ENCODE measurements around the gene TGFBRAP1.

The TGFBRAP1 gene

DNA sequence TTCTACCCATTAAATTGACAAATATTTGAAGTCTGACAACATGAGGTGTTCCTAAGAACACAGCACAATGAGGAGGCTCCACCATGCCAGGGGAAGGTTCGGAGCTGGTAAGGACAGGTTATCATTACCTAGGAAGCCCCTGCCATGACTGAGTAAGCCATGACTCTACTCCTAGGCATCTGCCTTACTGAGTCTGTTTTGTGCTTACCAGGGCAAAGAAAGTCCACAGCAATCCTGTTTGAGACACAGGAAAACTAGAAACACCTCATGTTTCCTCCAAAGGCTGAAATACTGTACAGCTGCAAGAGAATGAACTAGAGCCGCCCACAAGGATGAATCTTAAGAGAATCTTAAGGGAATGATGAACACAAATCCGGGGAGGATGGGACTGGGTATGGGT, 11.6 kb downstream of the TGFBRAP1 start:
- in situ Hi-C loops (cut with MboI; ENCODE audit: low sequenced_read_pairs) = no loop called here

DNA sequence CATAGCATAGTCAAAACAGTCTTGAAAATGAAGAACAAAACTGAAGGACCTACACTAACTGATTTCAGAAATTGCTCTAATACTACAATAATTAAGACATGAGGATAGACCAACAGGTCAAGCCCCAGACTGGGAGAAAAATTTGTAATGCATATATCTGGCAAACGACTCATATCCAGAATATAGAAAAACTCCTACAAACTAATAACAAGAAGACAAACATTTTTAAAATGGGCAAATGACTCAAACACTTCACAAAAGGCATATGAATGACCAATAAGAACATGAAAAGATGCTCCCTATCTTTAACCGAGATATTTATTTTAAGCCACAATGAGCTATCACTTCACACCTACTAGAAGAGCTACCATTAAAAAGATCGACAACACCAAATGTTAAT, 14.2 kb downstream of the TGFBRAP1 start:
- in situ Hi-C loops (cut with MboI; ENCODE audit: low sequenced_read_pairs) = no loop called here

DNA sequence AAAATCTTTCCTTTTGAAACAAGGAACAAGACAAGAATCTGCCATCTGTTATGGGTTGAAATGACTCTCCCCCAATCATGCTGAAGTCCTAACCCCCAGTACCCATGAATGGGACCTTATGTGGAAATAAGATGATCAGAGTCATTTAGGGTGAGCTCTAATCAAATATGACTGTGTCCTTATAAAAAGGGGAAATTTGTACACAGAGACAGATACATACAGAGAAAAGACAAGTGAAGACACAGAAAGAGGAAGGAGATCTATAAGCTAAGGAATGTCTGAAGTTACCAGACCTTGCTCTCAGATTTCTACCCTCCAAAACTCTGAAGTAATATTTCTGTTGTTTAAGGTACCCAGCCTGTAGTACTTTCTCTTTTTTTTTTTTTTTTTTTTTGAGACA, 15.7 kb downstream of the TGFBRAP1 start:
- in situ Hi-C loops (cut with MboI; ENCODE audit: low sequenced_read_pairs) = no loop called here

DNA sequence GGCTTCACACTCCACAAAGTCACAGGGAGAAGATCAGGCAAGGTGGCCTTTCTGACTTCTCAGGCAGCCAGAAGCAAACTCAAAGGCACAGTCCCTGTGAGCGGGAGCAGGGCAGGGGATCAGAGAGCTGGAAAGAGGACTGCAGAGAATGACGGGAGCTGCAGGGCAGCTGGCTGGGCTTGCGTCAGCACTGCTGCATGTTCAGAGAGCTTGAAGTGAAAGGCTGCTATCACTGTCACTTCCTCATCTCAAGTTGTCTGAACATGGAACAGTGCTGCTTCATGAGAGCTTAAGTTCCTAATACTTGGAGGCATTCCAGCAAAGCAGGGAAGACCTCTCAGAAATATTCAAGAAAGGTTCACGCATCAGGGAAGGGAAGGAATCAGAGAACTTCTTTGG, 20.4 kb downstream of the TGFBRAP1 start:
- in situ Hi-C loops (cut with MboI; ENCODE audit: low sequenced_read_pairs) = no loop called here

DNA sequence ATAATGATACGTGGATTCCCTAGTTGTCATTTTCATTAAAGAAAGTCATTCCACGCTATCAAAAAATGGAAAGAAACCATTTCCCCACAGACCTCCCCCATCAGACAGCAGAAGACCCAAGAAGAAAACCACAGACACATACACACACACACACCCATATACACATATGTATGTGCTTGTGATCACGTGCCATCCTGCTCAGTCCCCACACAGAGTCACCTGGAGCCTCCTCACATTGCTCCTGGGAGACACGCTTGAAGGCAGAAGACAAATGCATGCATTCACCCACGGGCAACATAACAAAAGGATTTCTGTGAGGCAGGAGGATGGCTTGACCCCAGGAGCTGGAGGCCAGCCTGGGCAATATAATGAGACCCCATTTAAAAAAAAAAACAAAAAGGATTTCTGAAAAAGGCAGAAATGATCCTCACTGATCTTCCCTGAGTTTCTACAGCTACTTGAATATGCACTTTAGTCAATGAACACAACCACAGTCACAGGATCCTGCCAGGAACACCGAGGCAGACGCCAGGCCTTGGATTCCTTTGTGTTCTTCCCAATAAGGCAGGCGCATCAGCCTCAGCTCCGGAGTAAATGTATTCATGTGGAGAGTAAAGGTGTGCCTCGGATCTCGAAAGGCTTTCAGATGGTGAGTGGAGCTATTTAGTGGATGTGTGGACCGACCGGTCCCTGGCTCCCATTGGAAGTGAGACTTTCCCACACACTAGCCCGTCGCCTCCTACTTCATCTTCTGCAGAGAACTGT, 21.0 kb downstream of the TGFBRAP1 start:
- in situ Hi-C loops (cut with MboI; ENCODE audit: low sequenced_read_pairs) = no loop called here

DNA sequence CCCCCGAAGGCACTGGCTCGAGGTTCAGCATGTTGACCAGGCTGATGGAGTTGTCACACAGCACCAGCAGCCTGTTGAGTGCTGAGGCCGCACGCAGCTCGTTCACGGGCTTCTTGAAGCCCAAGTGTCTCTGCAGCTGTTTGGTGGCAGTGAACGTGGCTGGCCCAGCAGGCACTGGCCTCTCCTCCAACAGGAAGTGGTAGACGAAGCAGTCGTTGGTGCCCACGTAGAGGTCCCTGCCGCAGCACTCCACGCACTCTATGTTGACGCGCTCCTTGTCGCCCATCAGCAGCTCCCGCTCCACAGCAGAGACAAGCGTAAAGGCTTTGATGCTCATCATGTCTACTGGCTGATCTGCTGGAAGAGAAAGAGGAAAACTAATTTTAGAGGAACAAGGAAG, 21.6 kb downstream of the TGFBRAP1 start:
- in situ Hi-C loops (cut with MboI; ENCODE audit: low sequenced_read_pairs) = no loop called here

DNA sequence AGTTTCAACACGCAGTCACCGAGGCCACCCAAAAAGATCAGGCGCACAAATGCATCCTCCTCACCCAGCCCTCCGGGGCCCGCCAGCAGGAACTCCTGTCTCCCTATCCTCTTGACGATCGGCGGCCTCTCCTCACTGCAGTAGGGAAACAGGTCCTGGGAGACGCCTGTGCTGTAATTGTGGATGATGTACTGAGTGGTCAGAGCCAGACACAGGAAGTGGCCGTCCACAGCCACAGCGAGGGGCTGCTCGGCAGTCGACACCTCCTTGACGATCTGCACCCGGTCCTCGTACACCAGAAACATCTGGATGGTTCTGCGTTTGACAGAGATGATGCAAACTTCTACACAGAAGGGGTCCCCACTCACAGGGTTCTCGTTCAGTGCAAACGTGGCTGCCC, 22.0 kb downstream of the TGFBRAP1 start:
- in situ Hi-C loops (cut with MboI; ENCODE audit: low sequenced_read_pairs) = no loop called here

DNA sequence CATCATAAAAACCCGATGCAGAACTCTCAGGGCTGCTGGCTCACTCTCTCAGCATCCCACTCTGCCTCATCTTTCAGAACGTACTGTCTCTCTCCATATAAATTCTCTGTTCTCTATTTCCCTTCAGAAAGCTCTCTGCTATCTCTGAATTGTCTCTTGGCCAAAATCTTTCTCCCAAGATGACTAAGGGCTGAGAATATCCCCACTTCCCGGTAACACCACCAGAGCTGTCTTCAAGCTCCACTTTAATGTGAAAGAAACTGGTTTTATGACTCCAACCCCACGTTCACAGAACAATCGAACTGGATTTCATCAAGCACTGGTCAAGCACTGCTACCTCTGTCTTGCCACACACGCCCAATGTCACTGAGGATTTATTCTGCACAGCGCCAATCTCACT, 22.4 kb downstream of the TGFBRAP1 start:
- in situ Hi-C loops (cut with MboI; ENCODE audit: low sequenced_read_pairs) = no loop called here

DNA sequence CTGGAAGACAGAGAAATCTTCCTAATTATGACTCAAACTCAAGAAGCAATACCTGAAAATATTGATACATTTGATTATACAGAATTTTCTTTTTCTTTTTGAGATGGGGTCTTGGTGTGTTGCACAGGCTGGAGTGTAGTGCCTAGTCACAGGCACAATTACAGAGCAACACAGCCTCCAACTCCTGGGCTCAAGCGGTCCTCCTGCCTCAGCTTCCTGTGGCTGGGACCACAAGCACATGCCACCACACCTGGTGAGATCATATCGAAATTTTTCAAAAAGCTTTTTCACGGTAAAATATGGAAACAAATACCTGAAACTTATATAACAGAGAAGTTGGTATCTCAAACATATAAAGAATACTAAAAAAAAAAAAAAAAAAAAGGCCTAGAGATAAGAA, 27.9 kb downstream of the TGFBRAP1 start:
- in situ Hi-C loops (cut with MboI; ENCODE audit: low sequenced_read_pairs) = no loop called here

DNA sequence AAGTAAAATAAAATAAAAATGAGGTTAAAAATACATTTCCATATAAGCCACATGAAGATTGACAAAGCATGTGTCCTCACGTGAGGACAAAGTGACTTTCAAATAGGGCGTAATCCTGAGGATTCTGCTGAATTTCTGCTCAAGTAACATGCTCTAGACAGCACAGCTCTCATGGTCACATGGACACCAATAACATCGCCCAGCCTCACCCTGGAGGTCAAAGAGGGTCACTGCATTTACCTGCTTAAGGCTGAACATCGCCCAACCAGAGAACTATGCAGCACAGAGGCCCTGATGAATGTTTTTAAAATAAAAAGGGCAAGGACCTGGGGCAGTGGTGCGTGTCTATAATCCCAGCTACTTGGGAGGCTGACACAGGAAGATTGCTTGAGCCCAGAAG, 30.2 kb downstream of the TGFBRAP1 start:
- in situ Hi-C loops (cut with MboI; ENCODE audit: low sequenced_read_pairs) = no loop called here

DNA sequence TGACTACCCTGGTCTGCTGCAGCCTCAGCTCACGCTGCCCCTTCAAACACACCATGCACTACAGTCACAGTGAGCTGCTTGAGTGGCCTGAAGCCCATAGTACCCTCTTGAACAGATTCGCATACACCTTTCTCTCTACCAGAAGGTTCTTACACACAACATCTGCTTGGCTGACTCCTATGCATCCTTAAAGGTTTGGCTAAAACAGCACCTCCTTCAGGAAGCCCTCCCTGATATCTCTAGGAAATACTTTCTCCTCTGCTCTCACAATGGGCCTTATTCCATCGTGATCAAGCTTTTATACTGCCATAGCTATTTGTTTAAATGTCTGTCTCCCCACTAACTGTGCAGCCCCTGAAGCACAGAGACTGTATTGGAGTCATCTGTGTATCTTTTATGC, 31.5 kb downstream of the TGFBRAP1 start:
- in situ Hi-C loops (cut with MboI; ENCODE audit: low sequenced_read_pairs) = no loop called here

DNA sequence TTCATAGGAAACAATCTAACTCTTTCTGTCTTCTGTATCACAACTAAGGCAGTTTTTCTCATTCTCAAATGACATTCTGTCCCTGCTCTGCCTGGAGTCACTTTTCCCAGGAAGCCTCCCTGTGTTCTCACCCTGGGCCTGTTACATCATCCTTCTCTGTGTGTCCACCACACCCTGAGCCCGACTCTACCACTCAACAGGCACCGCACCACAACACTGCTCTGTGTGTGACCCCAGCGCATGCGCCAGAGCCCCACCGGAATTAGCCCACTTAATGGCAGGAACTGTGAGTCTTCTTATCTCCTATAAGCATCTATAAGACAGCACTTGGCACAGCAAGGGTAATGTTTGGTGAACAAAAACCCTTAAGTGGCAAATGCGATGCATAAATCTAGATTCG, 32.3 kb downstream of the TGFBRAP1 start:
- in situ Hi-C loops (cut with MboI; ENCODE audit: low sequenced_read_pairs) = no loop called here

DNA sequence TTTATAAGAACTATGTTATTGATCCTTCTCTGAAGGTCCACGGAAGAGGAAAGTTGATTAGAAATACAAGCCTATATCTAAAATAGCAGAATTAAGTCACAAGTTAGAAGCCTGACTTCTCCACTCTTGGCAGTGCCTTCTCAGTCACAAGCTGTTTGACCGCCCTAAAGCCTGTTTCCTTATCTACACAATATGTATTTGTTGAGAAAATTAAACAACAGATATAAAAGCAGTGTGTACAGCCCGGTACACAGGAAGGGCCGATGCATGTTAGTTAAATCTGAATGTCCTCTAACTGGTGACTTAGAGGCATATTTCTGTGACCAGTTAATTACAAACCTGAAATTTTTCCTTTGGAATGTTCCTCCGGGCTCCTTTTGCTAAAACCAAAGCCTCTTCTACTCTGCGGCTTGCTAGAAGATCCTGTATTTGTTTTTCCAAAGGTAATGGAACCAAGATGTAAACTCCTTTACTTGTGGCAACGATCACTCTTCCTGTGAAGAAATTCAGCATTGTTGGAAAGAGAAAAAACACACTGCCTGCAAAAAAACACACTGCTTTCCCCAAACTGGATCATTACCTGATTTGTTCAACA, 33.4 kb downstream of the TGFBRAP1 start:
- in situ Hi-C loops (cut with MboI; ENCODE audit: low sequenced_read_pairs) = no loop called here

DNA sequence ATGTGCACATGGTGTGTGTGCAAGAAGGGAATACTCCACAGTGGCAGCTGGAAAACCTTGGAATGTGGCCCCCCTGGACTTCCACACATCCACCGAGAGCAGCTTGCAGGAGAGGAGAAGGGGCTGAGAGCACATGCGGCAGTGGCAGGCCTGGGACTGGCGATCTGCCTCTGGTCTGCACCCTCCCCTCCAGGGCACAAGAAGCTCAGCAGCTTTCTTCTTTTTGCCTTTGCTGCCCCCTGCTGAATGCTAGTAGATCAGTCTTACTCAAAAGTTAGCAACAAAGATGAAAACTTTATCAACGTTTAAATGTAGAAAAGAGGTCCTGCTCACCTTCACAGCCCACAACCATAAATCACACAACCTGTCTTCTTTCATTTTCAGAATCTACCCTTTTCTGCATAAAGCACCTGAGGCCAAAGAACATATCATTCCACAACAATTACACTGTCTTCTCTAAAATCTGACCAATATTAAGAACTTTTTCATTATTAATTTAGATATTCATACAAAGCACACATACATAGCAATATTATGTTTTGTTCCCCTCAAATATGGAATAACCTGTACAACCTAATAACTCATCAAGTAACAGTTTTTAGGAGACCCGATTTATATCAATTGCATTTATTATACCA, 34.6 kb downstream of the TGFBRAP1 start:
- in situ Hi-C loops (cut with MboI; ENCODE audit: low sequenced_read_pairs) = no loop called here

DNA sequence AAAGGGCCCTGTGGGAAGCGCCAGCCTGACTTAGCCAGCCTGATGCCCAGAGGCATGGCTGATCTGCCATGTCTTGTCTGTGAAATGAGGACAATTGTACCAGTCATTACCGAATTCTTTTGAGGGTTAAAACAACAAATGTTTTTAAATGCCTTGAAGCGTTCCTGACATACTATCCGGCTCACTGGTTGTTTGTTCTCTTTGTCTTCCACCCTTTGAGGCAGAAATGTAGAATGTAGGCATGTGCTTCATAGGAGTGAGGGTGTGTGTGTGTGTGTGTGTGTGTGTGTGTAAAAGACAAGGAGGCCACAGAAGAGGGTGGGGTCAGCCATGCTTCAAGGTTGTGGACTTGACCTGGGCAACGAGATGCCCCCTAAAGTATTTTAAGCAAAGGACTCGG, 35.5 kb downstream of the TGFBRAP1 start:
- in situ Hi-C loops (cut with MboI; ENCODE audit: low sequenced_read_pairs) = no loop called here

DNA sequence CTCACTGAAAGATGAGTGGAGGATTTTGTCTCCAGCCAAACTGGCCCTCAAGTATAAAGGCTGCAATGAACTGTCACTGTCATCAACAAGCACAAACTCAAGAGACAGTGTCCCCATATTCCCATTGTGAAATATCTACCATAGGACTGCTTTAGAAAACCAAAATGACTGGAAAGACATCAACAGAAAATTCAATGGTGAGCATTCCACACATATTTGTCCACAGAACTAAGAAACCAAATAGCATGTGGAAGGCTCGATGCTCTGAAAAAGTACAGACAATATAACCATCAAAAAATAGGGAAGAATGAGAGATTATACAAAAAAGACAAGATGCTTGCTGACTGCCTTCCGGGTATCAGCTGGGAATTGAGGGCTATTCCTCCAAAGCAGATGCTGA, 37.6 kb downstream of the TGFBRAP1 start:
- in situ Hi-C loops (cut with MboI; ENCODE audit: low sequenced_read_pairs) = no loop called here

DNA sequence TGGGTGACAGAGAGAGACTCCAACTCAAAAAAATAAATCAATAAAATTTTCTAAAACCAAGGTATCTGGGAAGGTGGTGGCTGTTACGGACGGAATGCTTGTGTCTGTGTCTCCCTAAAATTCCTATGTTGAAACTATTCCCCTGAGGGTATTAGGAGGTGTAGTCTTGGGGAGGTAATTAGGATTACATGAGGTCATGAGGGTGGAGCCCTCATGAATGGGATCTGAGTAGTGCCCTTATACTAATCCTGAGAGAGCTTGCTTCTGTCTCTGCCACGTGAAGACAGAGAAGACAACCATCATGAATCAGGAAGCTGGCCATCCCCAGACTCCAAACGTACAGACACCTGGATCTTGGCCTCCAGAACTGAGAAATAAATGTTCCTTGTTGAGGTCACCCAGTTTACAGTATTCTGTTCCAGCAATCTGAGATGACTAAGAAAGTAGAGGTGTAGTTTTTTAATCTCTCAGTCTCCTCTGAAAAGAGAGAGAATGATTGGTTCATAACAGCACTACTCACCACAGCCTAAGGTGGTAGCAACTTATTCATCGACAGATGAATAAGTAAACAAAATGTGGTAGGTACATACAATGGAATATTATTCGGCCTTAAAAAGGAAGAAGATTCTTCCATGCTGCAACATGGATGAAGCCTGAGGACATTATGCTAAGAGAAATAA, 38.4 kb downstream of the TGFBRAP1 start:
- in situ Hi-C loops (cut with MboI; ENCODE audit: low sequenced_read_pairs) = no loop called here

DNA sequence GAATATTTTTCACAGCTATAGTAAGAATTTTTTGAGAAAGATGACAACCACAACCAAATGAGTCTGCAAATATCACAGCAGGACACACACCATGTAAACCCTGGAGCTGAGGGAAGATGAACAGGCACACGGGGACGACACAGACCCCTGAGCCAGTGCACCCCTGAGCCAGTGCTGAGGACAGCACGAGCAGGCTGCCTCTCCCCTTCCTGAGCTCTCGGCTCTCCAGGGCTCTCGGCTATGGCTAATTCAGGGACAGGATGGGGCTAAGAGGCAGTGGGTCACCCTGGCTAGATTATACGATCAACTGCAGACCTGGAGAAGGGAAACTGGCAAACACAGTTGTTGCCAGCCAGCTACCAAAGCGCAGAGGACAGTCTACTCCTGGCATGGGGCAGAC, 41.4 kb downstream of the TGFBRAP1 start:
- in situ Hi-C loops (cut with MboI; ENCODE audit: low sequenced_read_pairs) = no loop called here

DNA sequence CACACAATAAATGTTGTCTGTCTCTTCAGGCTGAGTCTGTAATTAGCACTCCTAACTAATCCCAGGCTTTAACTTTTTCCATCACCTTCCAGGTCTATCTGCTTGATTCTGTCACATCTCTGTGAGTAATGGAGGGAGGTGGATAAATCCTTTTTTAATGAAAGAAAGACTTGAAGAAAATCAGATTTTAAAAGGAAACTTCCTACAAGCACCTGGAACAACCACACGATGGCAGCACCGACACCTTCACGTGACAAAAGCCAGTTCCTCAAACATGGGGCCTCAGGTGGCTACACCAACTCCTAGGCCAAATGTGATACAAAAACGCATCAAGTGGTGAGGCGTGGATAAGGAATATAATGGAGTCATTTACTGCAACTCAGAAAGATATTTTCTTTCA, 41.8 kb downstream of the TGFBRAP1 start:
- in situ Hi-C loops (cut with MboI; ENCODE audit: low sequenced_read_pairs) = no loop called here

DNA sequence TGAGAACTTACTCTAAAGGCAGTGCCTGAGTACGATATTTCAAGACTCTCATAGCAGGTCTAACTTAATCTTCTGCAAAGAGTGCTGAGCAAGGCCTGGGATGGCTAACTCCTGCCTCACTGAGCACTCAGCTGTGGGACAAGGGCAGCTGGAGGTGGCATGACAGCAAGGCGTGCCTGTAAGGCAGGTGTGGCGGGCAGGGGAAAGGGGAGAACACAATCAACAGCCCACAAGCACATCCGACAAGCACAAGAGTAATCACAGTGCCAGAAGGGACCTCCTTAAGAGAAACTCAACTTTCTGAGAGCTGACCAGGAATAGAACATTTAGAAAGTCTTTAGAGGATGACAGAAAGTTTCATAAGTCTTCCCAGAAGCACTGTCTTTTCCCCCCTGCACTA, 46.0 kb downstream of the TGFBRAP1 start:
- in situ Hi-C loops (cut with MboI; ENCODE audit: low sequenced_read_pairs) = no loop called here

DNA sequence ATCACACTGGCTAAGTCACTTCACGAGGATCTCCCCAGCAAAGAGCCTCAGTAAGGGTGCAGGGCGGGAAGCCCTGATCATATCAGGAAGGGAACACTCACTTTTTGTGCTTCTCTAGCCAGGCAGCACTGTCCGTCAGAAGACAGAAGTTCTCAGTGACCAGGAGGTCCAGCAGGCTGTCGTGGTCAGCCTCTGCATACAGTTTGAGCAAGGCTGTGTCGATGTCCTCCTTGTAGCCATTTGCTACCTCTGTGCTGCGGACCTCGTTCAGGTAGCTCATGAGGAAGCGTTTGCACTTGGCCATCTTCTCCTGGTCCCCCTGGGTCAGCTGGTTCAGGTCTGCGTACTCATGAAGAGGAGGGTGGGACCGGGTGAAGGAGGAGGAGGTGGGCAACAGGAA, 49.3 kb downstream of the TGFBRAP1 start:
- in situ Hi-C loops (cut with MboI; ENCODE audit: low sequenced_read_pairs) = no loop called here

DNA sequence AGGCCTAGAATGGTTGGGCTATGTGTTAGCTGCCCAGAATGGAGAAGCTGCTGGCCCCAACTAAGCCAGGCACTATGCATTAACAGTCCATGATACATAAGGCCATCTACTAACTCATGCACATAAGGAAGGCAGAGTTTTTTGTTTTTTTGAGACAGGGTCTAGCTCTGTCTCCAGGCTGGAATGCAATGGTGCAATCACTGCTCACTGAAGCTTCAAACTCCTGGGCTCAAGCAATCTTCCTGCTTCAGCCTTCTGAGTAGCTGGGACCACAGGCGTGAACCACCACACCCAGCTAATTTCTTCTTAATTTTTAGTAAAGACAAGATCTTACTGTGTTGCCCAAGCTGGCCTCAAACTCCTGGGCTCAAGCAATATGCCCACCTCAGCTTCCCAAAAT, 50.4 kb downstream of the TGFBRAP1 start:
- in situ Hi-C loops (cut with MboI; ENCODE audit: low sequenced_read_pairs) = no loop called here
